ENCODE data around the gene BSDC1.

DNA sequence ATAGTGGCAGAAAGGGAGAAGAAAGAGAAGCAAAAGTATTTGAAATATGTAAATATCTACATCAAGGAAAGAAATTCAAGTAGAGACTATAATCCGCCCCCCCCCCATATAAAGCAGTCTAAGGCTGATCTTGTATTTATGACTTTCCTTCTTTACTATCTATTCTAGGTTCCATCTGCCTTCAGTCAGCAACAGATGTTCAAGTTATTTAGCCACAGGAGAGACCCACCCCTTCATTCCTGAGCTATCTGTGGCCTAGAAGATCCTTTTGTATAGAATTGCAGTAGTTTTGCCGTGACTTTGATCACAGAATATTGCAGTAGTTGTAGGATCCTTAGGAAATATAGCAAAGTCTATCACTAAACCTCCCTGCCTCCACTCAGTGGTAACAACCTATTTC, 10.7 kb upstream of the BSDC1 start:
- TF ChIP-seq, protein P1, sequence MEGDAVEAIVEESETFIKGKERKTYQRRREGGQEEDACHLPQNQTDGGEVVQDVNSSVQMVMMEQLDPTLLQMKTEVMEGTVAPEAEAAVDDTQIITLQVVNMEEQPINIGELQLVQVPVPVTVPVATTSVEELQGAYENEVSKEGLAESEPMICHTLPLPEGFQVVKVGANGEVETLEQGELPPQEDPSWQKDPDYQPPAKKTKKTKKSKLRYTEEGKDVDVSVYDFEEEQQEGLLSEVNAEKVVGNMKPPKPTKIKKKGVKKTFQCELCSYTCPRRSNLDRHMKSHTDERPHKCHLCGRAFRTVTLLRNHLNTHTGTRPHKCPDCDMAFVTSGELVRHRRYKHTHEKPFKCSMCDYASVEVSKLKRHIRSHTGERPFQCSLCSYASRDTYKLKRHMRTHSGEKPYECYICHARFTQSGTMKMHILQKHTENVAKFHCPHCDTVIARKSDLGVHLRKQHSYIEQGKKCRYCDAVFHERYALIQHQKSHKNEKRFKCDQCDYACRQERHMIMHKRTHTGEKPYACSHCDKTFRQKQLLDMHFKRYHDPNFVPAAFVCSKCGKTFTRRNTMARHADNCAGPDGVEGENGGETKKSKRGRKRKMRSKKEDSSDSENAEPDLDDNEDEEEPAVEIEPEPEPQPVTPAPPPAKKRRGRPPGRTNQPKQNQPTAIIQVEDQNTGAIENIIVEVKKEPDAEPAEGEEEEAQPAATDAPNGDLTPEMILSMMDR (IDR thresholded peaks at IDR 0.05): no peak
- TF ChIP-seq POLR2A (IDR thresholded peaks at IDR 0.05): no peak
